HUES64 (cell line): ENCODE measurements around the gene PRSS48.

ENCODE experiments used
- H3K27ac ChIP-seq: 2 replicates; pipeline ENCODE4 v1.7.0; 2013; ENCODE audit warnings: low read depth, low read length, inconsistent platforms
- H3K27me3 ChIP-seq: 2 replicates; pipeline ENCODE4 v1.6.1; 2013; ENCODE audit warnings: mild to moderate bottlenecking, low read length; ENCODE audit not compliant: insufficient read depth
- H3K36me3 ChIP-seq: 2 replicates; pipeline ENCODE4 v1.6.1; 2013; ENCODE audit warnings: mild to moderate bottlenecking, low read length; ENCODE audit not compliant: insufficient read depth
- H3K4me1 ChIP-seq: 2 replicates; pipeline ENCODE4 v1.6.1; 2013; ENCODE audit warnings: mild to moderate bottlenecking, low read length, moderate library complexity; ENCODE audit not compliant: insufficient read depth
- H3K4me3 ChIP-seq: 2 replicates; pipeline ENCODE4 v1.5.1; 2013; ENCODE audit warnings: mild to moderate bottlenecking, low read length, moderate library complexity
- H3K9ac ChIP-seq: 2 replicates; pipeline ENCODE4 v1.6.1; 2013; ENCODE audit warnings: mild to moderate bottlenecking, low read depth, low read length
- H3K9me3 ChIP-seq: 2 replicates; pipeline ENCODE4 v1.6.1; 2013; ENCODE audit warnings: low read depth, low read length; ENCODE audit not compliant: insufficient read depth
- WGBS: fragments of 150-250, 120-280 bp; methylation state at CpG from one replicate; pipeline ENCODE4 v1.1.7; 2013; ENCODE audit warnings: missing lambda C conversion rate; 5-methylcytosine and 5-hydroxymethylcytosine counted together

Gene PRSS48

GRCh38 chr4:151329217-151330007 lies 52.5 kb downstream of the PRSS48 start:
- no peak overlapping the region for H3K4me3 ChIP-seq
- 83% methylated on average over 1 of the region's 4 CpGs for WGBS

GRCh38 chr4:151331276-151332042 lies 54.5 kb downstream of the PRSS48 start:
- 71% methylated on average over 1 of the region's 1 CpG for WGBS
- no peaks in the 10 kb centered on the region for H3K36me3 ChIP-seq
- no peak overlapping the region for H3K27ac ChIP-seq

More at GRCh38 chr4:151329217-151330007, 52.5 kb downstream of the PRSS48 start:
- Histone ChIP-seq H3K4me1 (peaks cover 4% of the 10 kb centered on the region), H3K36me3 (no peaks in the 10 kb centered on the region), H3K9me3 (no peaks in the 10 kb centered on the region), H3K27ac (no peak overlapping the region), H3K9ac (no peak overlapping the region), H3K27me3 (no peaks in the 10 kb centered on the region; the same call in 1 of the 2 replicates)

DNA sequence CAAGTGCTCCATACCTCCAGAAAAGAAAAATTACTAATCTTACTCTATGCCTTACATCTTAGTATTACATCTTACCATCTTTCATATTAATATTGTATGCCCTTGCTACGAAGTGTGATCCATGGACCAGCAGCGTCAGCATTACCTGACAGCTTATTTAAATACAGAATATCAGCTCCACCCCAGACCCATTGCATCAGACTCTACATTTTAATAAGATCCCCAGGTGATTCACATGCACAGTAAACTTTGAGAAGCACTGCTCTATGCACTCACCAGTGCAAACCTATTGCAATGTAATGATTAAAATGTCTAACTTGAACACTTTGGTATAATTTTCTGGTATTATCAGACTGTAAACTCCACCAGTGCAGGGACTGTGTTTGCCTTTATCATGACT lies 62.5 kb downstream of the PRSS48 start:
- Histone ChIP-seq H3K27ac (no peak overlapping the region), H3K9ac (no peak overlapping the region), H3K4me3 (no peak overlapping the region), H3K4me1 (no peaks in the 10 kb centered on the region), H3K27me3 (no peaks in the 10 kb centered on the region), H3K9me3 (no peaks in the 10 kb centered on the region), H3K36me3 (no peaks in the 10 kb centered on the region)
- WGBS, result 93% methylated on average over 2 of the region's 2 CpGs

More at GRCh38 chr4:151331276-151332042, 54.5 kb downstream of the PRSS48 start:
- H3K9me3 ChIP-seq, result no peaks in the 10 kb centered on the region
- H3K9ac ChIP-seq, result no peak overlapping the region
- H3K4me1 ChIP-seq, result no peaks in the 10 kb centered on the region
- no peak overlapping the region for H3K4me3 ChIP-seq
- no peaks in the 10 kb centered on the region; the same call in 1 of the 2 replicates for H3K27me3 ChIP-seq

- 94% methylated on average over 5 of the region's 5 CpGs for WGBS
- Histone ChIP-seq H3K27me3 (no peaks in the 10 kb centered on the region), H3K9me3 (no peaks in the 10 kb centered on the region), H3K4me1 (0 out of 2 replicates have a peak, but pooled peaks cover 3% of the 10 kb centered on the region), H3K36me3 (no peaks in the 10 kb centered on the region), H3K4me3 (no peak overlapping the region), H3K9ac (no peak overlapping the region), H3K27ac (no peak overlapping the region)
Measured at GRCh38 chr4:151340751-151341385, 63.9 kb downstream of the PRSS48 start.
